HG03378 (cell line): ENCODE results near the gene NKAIN2.
"Not testable (repeated sequence)": the region's sequence is repeated elsewhere in the genome, so short reads cannot be mapped to it uniquely, and the experiment has no call there.

Experiments used
- ATAC-seq: cut with Tn5 transposase; IDR thresholded peaks from one replicate; pipeline ENCODE4 v1.9.1; 2021; ENCODE audit warnings: mild to moderate bottlenecking, moderate library complexity; ENCODE audit not compliant: unreplicated experiment

Gene NKAIN2

GRCh38 chr6:124668028-124668427 lies 864.4 kb downstream of the NKAIN2 start:
- ATAC-seq: no peak

- ATAC-seq: no peak
Measured at GRCh38 chr6:124669713-124670480, 866.2 kb downstream of the NKAIN2 start.

- ATAC-seq: no peak
Measured at GRCh38 chr6:124670801-124671200, 867.1 kb downstream of the NKAIN2 start.

GRCh38 chr6:124671324-124671723 lies 867.7 kb downstream of the NKAIN2 start:
- ATAC-seq: no peak

- ATAC-seq: no peak
Measured at GRCh38 chr6:124674042-124674441, 870.4 kb downstream of the NKAIN2 start.

GRCh38 chr6:124676033-124676432 lies 872.4 kb downstream of the NKAIN2 start:
- no peak for ATAC-seq

GRCh38 chr6:124677874-124678273 lies 874.2 kb downstream of the NKAIN2 start:
- no peak for ATAC-seq

GRCh38 chr6:124679387-124679786 lies 875.7 kb downstream of the NKAIN2 start:
- ATAC-seq: no peak

- ATAC-seq: no peak
Measured at GRCh38 chr6:124682751-124683150, 879.1 kb downstream of the NKAIN2 start.

- ATAC-seq: no peak
Measured at GRCh38 chr6:124683507-124683906, 879.8 kb downstream of the NKAIN2 start.

GRCh38 chr6:124684621-124685020 lies 881.0 kb downstream of the NKAIN2 start:
- no peak for ATAC-seq

GRCh38 chr6:124688369-124688768 lies 884.7 kb downstream of the NKAIN2 start:
- no peak for ATAC-seq

GRCh38 chr6:124694139-124694705 lies 890.6 kb downstream of the NKAIN2 start:
- no peak for ATAC-seq

GRCh38 chr6:124699038-124699437 lies 895.4 kb downstream of the NKAIN2 start:
- no peak for ATAC-seq

- ATAC-seq: no peak
Measured at GRCh38 chr6:124703541-124703940, 899.9 kb downstream of the NKAIN2 start.

- ATAC-seq: not testable (repeated sequence)
Measured at GRCh38 chr6:124712532-124712931, 908.9 kb downstream of the NKAIN2 start.

GRCh38 chr6:124714728-124715127 lies 911.1 kb downstream of the NKAIN2 start:
- ATAC-seq: no peak

GRCh38 chr6:124719913-124720312 lies 916.2 kb downstream of the NKAIN2 start:
- ATAC-seq: no peak

GRCh38 chr6:124721331-124721730 lies 917.7 kb downstream of the NKAIN2 start:
- no peak for ATAC-seq

GRCh38 chr6:124722141-124722878 lies 918.6 kb downstream of the NKAIN2 start:
- ATAC-seq: no peak

GRCh38 chr6:124723671-124724070 lies 920.0 kb downstream of the NKAIN2 start:
- no peak for ATAC-seq

GRCh38 chr6:124737804-124738203 lies 934.1 kb downstream of the NKAIN2 start:
- not testable (repeated sequence) for ATAC-seq
